HG03139 (cell line): ENCODE measurements around the gene GPR78.
"Not testable (repeated sequence)": the region's sequence is repeated elsewhere in the genome, so short reads cannot be mapped to it uniquely, and the experiment has no call there.

ENCODE experiments used
- ATAC-seq: cut with Tn5 transposase; IDR thresholded peaks from one replicate; pipeline ENCODE4 v1.9.1; 2021; ENCODE audit not compliant: unreplicated experiment

The GPR78 gene

GRCh38 chr4:8560265-8561047 lies 19.7 kb upstream of the GPR78 start:
- no peak for ATAC-seq

GRCh38 chr4:8564595-8564994 lies 15.6 kb upstream of the GPR78 start:
- no peak for ATAC-seq

DNA sequence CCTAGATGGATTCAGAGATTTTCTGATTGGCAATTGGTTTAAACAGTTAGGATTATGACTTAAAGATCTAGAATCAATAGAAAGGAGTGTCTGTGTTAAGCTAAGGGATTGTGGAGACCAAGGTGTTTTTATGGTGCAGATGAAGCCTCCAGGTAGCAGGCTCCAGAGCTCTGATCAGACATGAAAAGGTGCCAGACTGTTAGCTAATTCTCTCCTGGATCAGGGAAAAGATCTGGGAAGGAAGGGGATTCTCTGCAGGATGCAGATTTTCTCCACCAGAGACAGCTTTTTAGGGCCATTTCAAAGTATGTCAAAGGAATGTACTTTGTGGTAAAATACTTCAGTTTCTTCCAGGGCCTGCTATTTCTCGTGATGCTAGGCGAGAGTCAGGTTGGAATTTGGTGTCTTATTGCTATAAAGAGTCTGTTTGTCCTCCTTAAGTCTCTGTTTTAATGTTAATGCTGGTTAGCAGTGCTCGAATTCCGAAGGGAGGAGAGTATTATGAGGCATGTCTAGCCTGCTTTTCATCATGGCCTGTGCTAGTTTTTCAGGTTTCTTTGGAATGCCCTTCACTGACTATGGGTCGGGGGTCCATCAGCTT lies 12.0 kb upstream of the GPR78 start:
- ATAC-seq: no peak

DNA sequence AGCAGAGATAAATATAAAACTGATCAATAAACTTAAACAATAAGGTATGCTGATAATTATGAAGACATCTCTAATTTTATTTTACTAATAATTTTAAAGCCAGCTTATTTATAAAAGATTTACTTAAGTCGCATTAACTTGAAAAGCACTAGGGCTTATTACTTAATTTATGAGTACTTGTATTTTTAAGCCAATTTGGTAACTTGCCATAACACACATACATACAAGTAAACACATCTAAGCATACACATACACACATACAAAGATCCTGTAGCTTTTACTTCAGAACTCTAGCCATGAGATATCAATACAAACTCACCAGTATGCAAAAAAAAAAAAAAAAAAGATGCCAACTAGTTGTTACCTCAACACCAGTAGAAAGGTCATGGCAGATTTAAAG lies 10.0 kb upstream of the GPR78 start:
- no peak for ATAC-seq

GRCh38 chr4:8571702-8572685 lies 8.2 kb upstream of the GPR78 start:
- ATAC-seq: no peak

DNA sequence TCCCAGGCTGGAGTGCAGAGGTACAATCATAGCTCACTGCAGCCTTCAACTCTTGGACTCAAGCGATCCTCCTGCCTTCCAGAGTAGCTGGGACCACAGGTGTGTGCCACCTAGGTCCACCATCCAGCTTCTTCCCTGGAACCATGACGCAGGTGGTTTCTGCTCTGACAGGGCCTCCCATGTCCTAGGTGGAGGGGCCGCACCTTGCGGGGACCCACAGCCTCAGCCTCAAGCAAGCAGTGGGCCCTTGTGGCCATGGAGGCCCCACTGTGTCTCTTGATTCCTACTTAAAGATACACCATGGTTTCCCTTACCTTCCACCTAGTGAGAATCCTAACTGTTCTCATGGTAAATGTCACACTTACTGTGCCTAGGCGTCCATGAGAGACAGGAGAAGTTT lies 6.9 kb upstream of the GPR78 start:
- no peak for ATAC-seq

DNA sequence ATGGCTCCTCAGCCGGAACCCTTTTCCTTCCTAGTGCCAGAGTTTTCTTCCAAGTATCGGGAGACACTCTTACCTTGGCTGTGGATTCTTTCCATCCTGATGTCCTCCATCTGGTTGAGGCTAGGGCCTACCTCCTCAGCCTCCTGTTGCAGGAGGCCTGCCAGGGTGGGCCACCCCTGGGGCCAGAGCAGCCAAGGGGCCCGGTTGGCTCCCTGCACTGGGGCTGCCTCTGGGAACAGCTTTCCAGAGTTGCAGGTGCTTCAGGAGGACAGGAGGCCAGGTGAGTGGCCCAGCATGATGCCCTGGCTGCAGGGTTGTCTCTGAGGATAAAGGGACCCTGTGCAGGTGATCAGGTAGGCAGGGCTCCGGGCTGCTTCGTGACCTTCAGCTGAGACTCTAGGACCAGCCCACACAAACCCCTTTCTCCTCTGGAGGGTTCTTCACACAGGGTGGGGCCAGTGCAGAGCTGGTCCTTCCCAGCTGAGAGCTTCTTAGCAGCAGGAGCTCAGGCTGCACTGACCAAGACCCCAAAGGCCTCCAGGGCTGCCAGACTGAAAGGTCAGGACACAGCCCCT lies 5.3 kb upstream of the GPR78 start:
- no peak for ATAC-seq

GRCh38 chr4:8575457-8575856 lies 4.7 kb upstream of the GPR78 start:
- ATAC-seq: no peak

GRCh38 chr4:8576591-8576990 lies 3.6 kb upstream of the GPR78 start:
- ATAC-seq: not testable (repeated sequence)

DNA sequence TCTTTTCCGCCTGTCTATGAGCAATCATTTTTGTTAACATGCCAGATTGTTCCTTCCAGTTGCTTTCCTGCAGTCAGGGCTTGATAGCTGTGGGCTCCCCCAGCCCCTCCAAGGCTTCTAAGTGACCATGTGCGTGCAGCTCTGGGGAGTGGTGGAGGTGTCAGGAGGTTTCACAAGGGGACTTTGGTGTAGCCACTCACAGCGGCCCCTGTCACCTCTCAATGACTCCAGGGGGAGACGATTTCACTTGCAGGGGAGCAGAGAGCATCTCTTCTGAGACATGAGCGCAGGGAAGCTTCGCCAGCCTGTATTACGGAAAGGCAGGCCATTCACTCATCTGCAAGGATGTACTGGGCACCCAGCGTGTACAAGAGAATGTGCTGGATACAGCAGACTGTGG lies 3.1 kb upstream of the GPR78 start:
- no peak for ATAC-seq

- no peak for ATAC-seq
Measured at GRCh38 chr4:8577972-8578371, 2.2 kb upstream of the GPR78 start.

GRCh38 chr4:8578717-8579116 lies 1.5 kb upstream of the GPR78 start:
- ATAC-seq: no peak

DNA sequence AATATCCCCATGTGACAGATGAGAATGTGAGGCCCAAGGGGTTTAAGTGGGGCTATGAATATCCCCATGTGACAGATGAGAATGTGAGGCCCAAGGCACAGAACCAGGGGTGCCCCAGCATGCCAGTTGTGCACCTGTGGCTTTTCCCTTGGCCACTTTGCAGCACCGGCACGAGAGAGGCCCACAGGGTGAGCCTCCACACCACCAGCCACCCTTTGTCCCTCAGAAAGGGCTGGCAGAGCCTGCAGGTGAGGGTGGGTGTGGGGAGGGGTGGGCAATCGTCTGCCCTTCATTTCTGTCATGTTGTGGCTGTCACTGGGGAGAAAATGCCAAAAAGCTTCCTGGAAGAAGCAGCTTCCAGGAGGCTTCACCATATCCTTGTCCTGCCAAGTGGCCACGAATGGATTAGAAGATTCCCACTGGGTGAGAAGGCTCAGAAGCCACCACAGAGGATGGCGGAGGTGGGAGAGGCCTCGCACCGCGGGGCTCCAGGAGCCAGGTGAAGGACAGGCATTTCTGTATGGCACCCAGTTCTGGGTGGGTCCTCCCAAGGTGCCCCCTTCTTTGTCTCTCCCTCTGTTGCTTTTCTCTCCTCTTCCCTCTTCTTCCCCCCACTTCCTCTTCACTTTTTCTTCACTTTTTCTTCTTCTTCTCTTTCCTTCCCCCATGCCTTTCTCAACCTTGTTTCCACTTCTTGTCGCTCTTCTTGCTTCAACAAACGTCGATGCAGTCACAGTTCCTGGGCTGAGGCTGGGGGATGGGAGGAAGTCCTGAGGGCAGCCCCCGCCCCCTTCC lies 469 bp upstream of the GPR78 start:
- ATAC-seq: no peak

DNA sequence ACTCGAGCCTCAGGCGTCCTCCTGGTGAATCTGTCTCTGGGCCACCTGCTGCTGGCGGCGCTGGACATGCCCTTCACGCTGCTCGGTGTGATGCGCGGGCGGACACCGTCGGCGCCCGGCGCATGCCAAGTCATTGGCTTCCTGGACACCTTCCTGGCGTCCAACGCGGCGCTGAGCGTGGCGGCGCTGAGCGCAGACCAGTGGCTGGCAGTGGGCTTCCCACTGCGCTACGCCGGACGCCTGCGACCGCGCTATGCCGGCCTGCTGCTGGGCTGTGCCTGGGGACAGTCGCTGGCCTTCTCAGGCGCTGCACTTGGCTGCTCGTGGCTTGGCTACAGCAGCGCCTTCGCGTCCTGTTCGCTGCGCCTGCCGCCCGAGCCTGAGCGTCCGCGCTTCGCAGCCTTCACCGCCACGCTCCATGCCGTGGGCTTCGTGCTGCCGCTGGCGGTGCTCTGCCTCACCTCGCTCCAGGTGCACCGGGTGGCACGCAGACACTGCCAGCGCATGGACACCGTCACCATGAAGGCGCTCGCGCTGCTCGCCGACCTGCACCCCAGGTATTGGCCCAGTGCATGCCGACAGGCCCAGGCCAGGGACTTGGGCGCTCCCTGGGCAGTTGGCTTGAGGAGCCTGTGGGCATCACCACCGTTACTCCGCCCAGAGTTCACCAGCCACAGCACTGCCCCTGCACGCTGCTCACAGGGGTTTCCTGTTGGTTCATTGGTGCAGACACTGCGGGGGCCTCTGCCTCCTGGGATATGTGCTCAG lies 1.1 kb downstream of the GPR78 start:
- ATAC-seq: no peak

DNA sequence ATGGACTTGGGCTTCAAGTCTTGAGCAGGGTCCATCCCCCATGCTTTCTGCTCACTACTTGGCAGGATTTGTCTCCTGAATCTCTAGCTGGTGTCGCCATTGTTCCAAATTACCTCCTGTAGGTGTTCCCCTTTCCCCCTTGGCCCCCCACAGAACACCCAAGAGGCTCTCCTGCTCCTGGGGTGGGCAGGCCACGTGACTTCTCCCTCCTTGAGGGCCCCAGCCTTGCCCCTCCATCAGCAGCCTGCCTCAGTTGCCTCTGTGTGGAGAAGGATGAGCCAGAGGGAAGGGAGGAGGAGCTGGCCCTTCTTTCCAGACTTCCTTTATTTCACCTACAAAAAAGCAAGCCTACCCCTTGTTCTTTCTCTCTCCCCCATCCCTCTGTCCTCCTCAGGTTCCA lies 1.8 kb downstream of the GPR78 start:
- no peak for ATAC-seq

GRCh38 chr4:8582436-8582835 lies 2.2 kb downstream of the GPR78 start:
- no peak for ATAC-seq

DNA sequence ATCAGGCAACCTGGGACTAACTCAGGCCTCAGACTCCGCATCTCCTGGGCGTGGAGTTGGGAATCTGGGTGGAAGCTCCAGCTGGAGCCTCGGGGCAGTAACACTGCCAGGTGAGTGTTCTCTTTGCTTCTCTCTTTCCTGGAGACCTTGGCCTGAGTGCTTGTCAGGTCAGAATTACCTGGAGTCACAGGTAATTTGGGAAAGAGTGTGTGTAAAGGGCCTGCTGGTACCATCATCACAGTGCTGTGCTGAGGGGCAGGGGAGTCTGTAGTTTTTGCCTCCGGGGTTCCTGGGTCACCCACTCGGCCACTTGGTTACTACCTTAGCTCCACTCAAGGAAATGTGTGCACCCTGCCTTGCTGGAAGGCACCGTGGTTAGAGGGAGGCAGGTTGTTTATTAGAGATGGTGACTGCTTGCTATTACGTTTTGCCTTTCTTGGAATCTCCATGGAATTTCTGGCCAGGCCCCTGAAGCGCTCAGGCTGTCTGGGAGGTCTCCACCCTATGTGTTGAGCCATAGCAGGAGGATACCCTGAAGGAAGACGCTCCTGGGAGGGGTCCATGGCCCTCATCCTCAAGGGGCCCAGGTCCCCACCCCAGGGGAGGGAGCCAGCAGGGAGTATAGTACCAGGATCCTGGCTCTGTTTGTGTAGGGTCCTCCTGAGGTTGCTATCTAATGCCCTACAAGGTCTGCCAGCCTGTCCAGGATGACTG lies 2.9 kb downstream of the GPR78 start:
- ATAC-seq: no peak

- ATAC-seq: no peak
Measured at GRCh38 chr4:8583655-8584025, 3.4 kb downstream of the GPR78 start.

DNA sequence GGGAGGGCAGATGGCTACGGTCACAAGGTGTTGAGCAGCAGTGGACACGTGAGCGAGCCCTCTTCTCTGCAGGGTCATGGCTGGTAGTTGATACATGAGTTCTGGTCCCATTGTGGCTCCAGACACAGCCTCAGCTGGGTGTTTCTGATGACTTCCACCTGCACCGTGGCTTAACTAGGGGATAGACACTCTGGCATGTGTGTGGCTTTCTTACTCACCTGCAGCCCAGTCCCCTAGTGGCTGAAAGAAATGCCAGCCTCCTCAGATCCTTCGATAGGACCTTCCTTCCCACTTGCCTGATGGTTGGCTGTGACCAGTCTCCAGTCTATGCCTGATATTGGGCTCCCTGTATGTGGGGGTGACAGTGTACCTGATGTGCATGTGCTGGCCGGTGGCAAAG lies 5.0 kb downstream of the GPR78 start:
- ATAC-seq: no peak
